Measurements from ENCODE around the gene WNT3A.

GRCh38 chr1:228048659-228049298, 42.0 kb downstream of the WNT3A start:
- no peak for TF ChIP-seq CTCF (IDR thresholded peaks at IDR 0.05)
- no peak for TF ChIP-seq POLR2A (IDR thresholded peaks at IDR 0.05; ENCODE audit: low read depth)
